Left ventricle myocardium superior (tissue), 1 donor: Measurements from ENCODE around the gene TMTC4. TPM values are rescaled to one million over a fixed set of nuclear protein-coding genes. Genes with fewer than 3 reads are reported as not detected.
A peak's percentile ranks its signal among the peaks of the same experiment; 100 is the strongest.
"Not testable (repeated sequence)": the region's sequence is repeated elsewhere in the genome, so short reads cannot be mapped to it uniquely, and the experiment has no call there.

ENCODE experiments used
- ATAC-seq: fragments of 200-7000 bp; cut with Tn5 transposase; one replicate; pipeline ENCODE4 v1.9.1; 2020; ENCODE audit warnings: mild to moderate bottlenecking, moderate library complexity
- DNase-seq: peaks from one replicate; pipeline ENCODE4 v3.0.0-alpha.2; 2020
- intact Hi-C: fragments of 100-400 bp; cut with micrococcal nuclease; formaldehyde crosslinking; loops from one replicate; pipeline ENCODE4 v1.11.0; 2022
- total RNA-seq: library from RNA; stranded (reverse); fragmentation: NEBNext Ultra II Directional; extraction: Animal tissue kit (Norgen Biotek cat#: 25700); gene quantifications from one replicate; pipeline ENCODE4 v1.2.1, GENCODE V29; 2021
- donor health status: DM: no; HTN: yes; CAD: no; lungs with severe emphysema.

The TMTC4 gene
- total RNA-seq, 1 donor from 2014 or later: 8.4 TPM

- intact Hi-C loops: no loop called here
- DNase-seq (no peak), ATAC-seq (no peak)
Observed at GRCh38 chr13:100637380-100637779, 37.2 kb downstream of the TMTC4 start.

- DNase-seq (no peak), ATAC-seq (no peak)
- intact Hi-C loops: no loop called here
Observed at GRCh38 chr13:100636441-100636840, 38.2 kb downstream of the TMTC4 start.

GRCh38 chr13:100636004-100636403, 38.6 kb downstream of the TMTC4 start:
- intact Hi-C loops: no loop called here
- no peak for DNase-seq
- no peak for ATAC-seq

GRCh38 chr13:100634696-100635095, 39.9 kb downstream of the TMTC4 start:
- ATAC-seq (no peak), DNase-seq (no peak)
- intact Hi-C loops: no loop called here

GRCh38 chr13:100633461-100633860, 41.1 kb downstream of the TMTC4 start:
- intact Hi-C loops: no loop called here
- no peak for ATAC-seq
- DNase-seq: no peak

- intact Hi-C loops: no loop called here
- DNase-seq: no peak
- ATAC-seq: no peak
Observed at GRCh38 chr13:100630555-100630954, 44.0 kb downstream of the TMTC4 start.

- intact Hi-C loops: no loop called here
- no peak for ATAC-seq
Observed at GRCh38 chr13:100627120-100627519, 47.5 kb downstream of the TMTC4 start.

GRCh38 chr13:100625447-100625846, 49.1 kb downstream of the TMTC4 start:
- intact Hi-C loops: no loop called here
- no peak for ATAC-seq
- no peak for DNase-seq

More at GRCh38 chr13:100627120-100627519, 47.5 kb downstream of the TMTC4 start:
- DNase-seq: no peak

- DNase-seq (no peak), ATAC-seq (no peak)
- intact Hi-C loops: no loop called here
Observed at GRCh38 chr13:100620792-100621191, 53.8 kb downstream of the TMTC4 start.

GRCh38 chr13:100619940-100620339, 54.7 kb downstream of the TMTC4 start:
- ATAC-seq (no peak), DNase-seq (no peak)
- intact Hi-C loops: no loop called here

- intact Hi-C loops: not testable (repeated sequence)
Observed at GRCh38 chr13:100618897-100619296, 55.7 kb downstream of the TMTC4 start.

GRCh38 chr13:100613031-100613430, 61.6 kb downstream of the TMTC4 start:
- intact Hi-C loops: no loop called here
- no peak for ATAC-seq
- DNase-seq: no peak

More at GRCh38 chr13:100618897-100619296, 55.7 kb downstream of the TMTC4 start:
- DNase-seq, ATAC-seq: not testable (repeated sequence)

GRCh38 chr13:100611678-100612492, 62.7 kb downstream of the TMTC4 start:
- peak; percentile 76 for ATAC-seq
- no peak for DNase-seq
- intact Hi-C loops: no loop called here

GRCh38 chr13:100610391-100611347, 63.9 kb downstream of the TMTC4 start:
- DNase-seq (no peak), ATAC-seq (no peak)
- intact Hi-C loops: no loop called here

- intact Hi-C loops: no loop called here
- no peak for ATAC-seq
- DNase-seq: no peak
Observed at GRCh38 chr13:100608906-100609305, 65.7 kb downstream of the TMTC4 start.

- no peak for DNase-seq
- intact Hi-C loops: no loop called here
- no peak for ATAC-seq
Observed at GRCh38 chr13:100608489-100608888, 66.1 kb downstream of the TMTC4 start.

- ATAC-seq (peak; percentile 25), DNase-seq (no peak)
- intact Hi-C loops: no loop called here
Observed at GRCh38 chr13:100604918-100605710, 69.5 kb downstream of the TMTC4 start.

- intact Hi-C loops: no loop called here
- ATAC-seq: no peak
- DNase-seq: no peak
Observed at GRCh38 chr13:100602493-100603111, 72.0 kb downstream of the TMTC4 start.

- ATAC-seq (no peak), DNase-seq (no peak)
- intact Hi-C loops: no loop called here
Observed at GRCh38 chr13:100601716-100602115, 72.9 kb downstream of the TMTC4 start.
